SK-N-SH treated with all-trans-retinoic acid at 6 μM for 48 hours (cell line): ENCODE measurements around the gene ATRIP.

Experiments
- ARNTL ChIP-seq: fragments of 450-650 bp; formaldehyde crosslinking; IDR thresholded peaks from 2 replicates; pipeline ENCODE4 v1.5.0; 2020; ENCODE audit warnings: low read depth, mild to moderate bottlenecking, moderate library complexity, borderline replicate concordance
- GLIS3 ChIP-seq: fragments of 250-450 bp; sonication (Bioruptor Pico); IDR thresholded peaks from 2 replicates; pipeline ENCODE4 v1.5.0; 2020; ENCODE audit warnings: mild to moderate bottlenecking, moderate library complexity
- POU6F1 ChIP-seq: fragments of 250-450 bp; sonication (Bioruptor Pico); IDR thresholded peaks from 2 replicates; pipeline ENCODE4 v1.8.0; 2021; ENCODE audit warnings: low read depth, mild to moderate bottlenecking, moderate library complexity, borderline replicate concordance
- PPARA ChIP-seq: fragments of 250-450 bp; sonication (Bioruptor Pico); IDR thresholded peaks from 2 replicates; pipeline ENCODE4 v1.5.0; 2020; ENCODE audit warnings: mild to moderate bottlenecking, borderline replicate concordance
- RARB ChIP-seq: fragments of 250-450 bp; sonication (Bioruptor Pico); IDR thresholded peaks from 2 replicates; pipeline ENCODE4 v1.8.0; 2021; ENCODE audit warnings: mild to moderate bottlenecking, moderate library complexity
- TF ChIP-seq, protein P1 (sequence below): fragments of 250-450 bp; sonication (Bioruptor Pico); IDR thresholded peaks from 2 replicates; pipeline ENCODE4 v1.5.0; 2020; ENCODE audit warnings: mild to moderate bottlenecking, moderate library complexity

- TF ChIP-seq ARNTL (no peak), GLIS3 (no peak), PPARA (CRISPR knock-in tag) (no peak), RARB (CRISPR knock-in tag) (no peak), POU6F1 (CRISPR knock-in tag) (no peak)
- TF ChIP-seq, protein P1, sequence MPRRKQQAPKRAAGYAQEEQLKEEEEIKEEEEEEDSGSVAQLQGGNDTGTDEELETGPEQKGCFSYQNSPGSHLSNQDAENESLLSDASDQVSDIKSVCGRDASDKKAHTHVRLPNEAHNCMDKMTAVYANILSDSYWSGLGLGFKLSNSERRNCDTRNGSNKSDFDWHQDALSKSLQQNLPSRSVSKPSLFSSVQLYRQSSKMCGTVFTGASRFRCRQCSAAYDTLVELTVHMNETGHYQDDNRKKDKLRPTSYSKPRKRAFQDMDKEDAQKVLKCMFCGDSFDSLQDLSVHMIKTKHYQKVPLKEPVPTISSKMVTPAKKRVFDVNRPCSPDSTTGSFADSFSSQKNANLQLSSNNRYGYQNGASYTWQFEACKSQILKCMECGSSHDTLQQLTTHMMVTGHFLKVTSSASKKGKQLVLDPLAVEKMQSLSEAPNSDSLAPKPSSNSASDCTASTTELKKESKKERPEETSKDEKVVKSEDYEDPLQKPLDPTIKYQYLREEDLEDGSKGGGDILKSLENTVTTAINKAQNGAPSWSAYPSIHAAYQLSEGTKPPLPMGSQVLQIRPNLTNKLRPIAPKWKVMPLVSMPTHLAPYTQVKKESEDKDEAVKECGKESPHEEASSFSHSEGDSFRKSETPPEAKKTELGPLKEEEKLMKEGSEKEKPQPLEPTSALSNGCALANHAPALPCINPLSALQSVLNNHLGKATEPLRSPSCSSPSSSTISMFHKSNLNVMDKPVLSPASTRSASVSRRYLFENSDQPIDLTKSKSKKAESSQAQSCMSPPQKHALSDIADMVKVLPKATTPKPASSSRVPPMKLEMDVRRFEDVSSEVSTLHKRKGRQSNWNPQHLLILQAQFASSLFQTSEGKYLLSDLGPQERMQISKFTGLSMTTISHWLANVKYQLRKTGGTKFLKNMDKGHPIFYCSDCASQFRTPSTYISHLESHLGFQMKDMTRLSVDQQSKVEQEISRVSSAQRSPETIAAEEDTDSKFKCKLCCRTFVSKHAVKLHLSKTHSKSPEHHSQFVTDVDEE (CRISPR knock-in tag), result no peak
Measured at GRCh38 chr3:48407542-48408099, 38.9 kb upstream of the ATRIP start.
